ENCODE data around the gene PRR33.

PRR33 gene

DNA sequence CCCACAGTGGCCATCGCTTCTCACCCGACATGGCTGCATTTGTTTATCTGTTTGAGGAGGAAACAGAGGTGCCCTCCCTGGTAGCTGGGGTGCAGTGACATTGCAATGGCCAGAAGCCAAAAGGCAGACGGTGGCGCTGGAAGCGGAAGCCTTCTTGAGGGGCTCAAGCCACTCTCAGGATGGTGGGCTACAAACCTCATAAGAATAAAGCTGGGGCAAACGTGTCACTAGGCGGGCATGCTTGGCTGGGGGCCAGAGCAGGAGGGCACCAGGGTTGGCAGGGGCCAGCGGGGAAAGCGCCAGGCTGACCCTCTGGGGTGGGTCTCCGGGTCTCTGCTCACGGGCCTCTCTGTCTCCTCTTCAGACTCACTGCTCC is 40.4 kb upstream of the PRR33 start:
- Mint-ChIP-seq H3K4me3 (no peak overlapping the region), H3K27ac (no peak overlapping the region), H3K4me1 (ENCODE audit: low read depth) (peaks cover 2% of the 10 kb centered on the region), H3K27me3 (ENCODE audit: low read depth) (peaks cover 13% of the 10 kb centered on the region), H3K9me3 (no peaks in the 10 kb centered on the region), H3K36me3 (ENCODE audit: low read depth) (no peaks in the 10 kb centered on the region)
- no peak for DNase-seq (ENCODE audit: low spot score)

DNA sequence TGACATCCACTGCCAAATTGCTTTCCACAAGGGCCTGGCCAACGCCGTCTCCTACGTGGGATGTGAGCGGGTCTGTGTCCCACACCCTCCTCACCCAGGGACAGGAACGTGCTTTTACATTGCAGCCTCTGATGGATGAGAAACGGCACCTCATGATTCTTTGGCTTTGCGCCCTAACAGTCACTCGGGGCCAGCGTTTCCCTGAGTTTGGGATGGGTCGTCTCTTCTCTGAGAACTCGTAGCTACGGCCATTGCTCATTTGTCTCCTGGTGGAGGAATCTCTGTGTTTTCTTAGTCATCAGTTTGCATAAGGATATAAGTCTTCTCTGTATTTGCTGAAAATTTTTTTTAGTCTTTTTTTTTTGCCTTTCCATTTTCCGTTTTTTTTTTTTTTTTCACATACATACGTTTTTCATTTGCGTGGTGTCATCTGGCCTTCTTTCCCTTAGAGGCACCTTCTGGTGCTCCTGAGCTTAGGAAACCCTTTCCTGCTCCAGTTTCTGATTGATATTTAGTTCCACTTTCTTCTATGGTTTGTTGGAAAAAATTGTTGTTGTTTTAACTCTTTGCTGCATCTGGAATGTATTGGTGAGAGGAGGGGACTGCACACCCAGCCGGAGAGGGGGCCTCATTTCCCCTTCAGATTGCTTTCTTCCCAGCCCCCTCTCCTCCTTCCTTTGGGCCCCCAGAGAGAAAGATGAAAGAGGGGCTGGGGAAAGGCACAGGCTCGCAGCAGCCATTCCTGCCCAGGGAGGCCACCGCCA is 39.8 kb upstream of the PRR33 start:
- Mint-ChIP-seq H3K4me3 (no peak overlapping the region), H3K27ac (no peak overlapping the region), H3K27me3 (ENCODE audit: low read depth) (peaks cover 13% of the 10 kb centered on the region), H3K4me1 (ENCODE audit: low read depth) (peaks cover 2% of the 10 kb centered on the region), H3K36me3 (ENCODE audit: low read depth) (no peaks in the 10 kb centered on the region), H3K9me3 (no peaks in the 10 kb centered on the region)
- DNase-seq (ENCODE audit: low spot score), result no peak

DNA sequence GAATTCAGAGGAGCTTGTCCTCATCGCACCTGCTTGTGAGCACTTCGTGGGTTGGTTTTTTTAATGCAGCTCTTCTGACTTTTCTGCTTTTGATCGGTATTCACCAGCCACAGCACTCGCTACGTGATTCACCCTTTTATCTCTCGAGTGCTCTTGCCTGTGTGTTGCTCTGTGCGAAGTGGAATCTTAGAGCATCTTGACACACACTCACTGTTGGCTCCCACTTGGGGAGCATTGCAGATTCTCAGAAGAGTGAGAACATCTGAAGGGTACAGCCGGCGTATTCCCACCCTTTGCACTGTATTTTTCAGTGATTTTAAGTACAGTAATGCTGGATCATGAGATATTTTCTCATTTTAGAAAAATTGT is 38.8 kb upstream of the PRR33 start:
- no peaks in the 10 kb centered on the region for H3K36me3 Mint-ChIP-seq (ENCODE audit: low read depth)
- peak overlapping the region; percentile 36 for H3K27ac Mint-ChIP-seq
- no peak for DNase-seq (ENCODE audit: low spot score)
- H3K27me3 Mint-ChIP-seq (ENCODE audit: low read depth), result peaks cover 13% of the 10 kb centered on the region
- no peak overlapping the region for H3K4me3 Mint-ChIP-seq
- no peaks in the 10 kb centered on the region for H3K9me3 Mint-ChIP-seq
- H3K4me1 Mint-ChIP-seq (ENCODE audit: low read depth), result peaks cover 2% of the 10 kb centered on the region

DNA sequence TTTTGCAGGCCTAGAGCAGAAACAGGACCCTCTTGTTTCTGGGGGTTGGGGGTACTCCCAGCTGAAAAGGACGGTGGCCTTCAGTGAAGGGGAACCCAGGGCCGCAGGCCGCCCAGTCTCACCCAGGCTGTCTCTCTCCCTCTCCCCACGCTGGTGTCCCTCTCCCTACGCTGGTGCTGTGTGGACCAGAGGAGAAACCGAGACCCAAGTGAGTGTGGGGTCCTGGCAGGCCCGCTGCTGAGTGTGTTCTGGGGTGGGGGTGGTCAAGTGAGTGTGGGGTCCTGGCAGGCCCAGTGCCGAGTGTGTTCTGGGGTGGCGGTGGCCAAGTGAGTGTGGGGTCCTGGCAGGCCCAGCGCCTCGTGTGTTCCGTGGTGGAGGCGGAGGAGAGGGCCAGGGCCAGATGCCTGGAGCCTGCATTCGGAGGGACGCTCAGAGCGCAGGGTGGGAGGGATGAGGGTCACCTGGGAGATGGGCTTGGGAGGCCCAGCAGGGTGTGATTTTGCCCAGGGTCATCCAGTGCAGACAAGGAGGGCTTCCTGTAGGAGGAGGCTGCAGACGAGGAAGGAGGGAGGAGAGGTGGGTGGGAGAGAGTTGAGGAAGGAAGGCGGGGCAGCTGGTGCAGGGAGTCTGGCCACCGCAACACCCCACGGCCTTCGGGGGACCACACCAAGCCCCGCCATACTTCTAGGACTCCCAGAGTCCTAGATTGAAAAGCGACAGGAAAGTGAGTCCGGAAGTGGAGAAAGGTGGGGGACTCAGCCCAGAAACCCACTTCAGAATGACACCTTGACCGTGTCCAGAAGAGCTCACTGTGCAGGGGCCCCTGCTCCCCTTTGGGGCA is 38.1 kb upstream of the PRR33 start:
- Mint-ChIP-seq H3K36me3 (ENCODE audit: low read depth) (no peaks in the 10 kb centered on the region), H3K4me3 (no peak overlapping the region), H3K4me1 (ENCODE audit: low read depth) (peaks cover 2% of the 10 kb centered on the region), H3K27me3 (ENCODE audit: low read depth) (peaks cover 13% of the 10 kb centered on the region), H3K27ac (no peak overlapping the region), H3K9me3 (no peaks in the 10 kb centered on the region)
- DNase-seq (ENCODE audit: low spot score), result no peak

DNA sequence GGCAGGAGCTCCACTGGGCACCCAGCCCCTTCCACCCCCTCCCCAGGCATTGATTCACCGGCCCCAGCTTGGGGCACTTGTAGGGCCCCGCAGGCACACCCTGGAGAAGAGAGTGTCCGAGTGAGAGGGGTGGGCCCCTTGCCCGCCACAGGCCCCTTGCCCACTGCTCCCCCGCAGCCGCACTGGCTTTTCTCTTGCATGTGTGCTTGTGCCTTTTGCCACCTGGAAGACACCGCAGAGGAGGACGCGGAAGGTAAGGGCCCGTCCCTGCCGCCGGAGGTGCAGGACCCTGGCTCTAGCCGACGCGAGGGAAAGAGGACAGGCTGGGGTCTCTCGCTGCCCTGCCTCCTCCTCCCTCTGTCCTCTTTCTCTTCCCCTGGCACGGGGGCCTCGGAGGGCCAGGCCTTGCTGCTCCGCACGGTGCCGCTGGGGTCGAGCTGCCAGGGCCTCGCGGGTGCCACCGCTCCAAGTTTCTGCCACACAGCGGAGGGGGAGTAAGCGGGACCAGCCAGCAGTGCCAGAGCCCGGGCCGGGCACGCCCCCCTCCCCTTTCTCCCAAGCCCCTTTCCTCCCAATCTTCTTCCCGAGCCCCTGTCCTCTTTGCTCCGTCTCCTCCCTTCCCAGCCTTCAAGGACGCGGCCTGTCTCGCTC is 37.3 kb upstream of the PRR33 start:
- Mint-ChIP-seq H3K27me3 (ENCODE audit: low read depth) (peaks cover 13% of the 10 kb centered on the region), H3K4me1 (ENCODE audit: low read depth) (peaks cover 2% of the 10 kb centered on the region), H3K9me3 (no peaks in the 10 kb centered on the region), H3K27ac (no peak overlapping the region), H3K4me3 (no peak overlapping the region), H3K36me3 (ENCODE audit: low read depth) (no peaks in the 10 kb centered on the region)
- no peak for DNase-seq (ENCODE audit: low spot score)

DNA sequence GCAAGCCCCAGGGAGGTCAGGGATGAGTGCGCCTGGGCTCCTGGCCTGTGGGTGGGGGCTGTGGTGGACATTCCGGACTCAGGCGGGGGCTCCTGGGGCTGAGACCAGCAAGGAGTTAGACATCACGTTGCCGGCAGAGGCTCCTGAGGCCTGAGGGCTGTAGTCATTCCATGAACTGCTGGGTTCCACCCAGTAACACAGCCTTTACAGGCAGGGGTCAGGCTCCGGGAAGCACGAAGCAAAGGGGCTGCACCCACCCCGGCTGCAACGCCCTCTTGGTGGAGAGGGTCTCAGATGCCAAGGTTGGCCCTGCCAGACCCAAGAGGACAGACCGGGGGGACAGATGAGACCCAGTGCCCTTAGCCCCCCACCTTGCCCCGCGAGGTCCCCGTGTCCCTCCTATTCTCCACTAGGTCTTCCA is 36.8 kb upstream of the PRR33 start:
- Mint-ChIP-seq H3K27me3 (ENCODE audit: low read depth) (peaks cover 11% of the 10 kb centered on the region), H3K4me3 (no peak overlapping the region), H3K4me1 (ENCODE audit: low read depth) (peaks cover 2% of the 10 kb centered on the region), H3K9me3 (no peaks in the 10 kb centered on the region), H3K36me3 (ENCODE audit: low read depth) (no peaks in the 10 kb centered on the region), H3K27ac (no peak overlapping the region)
- no peak for DNase-seq (ENCODE audit: low spot score)

DNA sequence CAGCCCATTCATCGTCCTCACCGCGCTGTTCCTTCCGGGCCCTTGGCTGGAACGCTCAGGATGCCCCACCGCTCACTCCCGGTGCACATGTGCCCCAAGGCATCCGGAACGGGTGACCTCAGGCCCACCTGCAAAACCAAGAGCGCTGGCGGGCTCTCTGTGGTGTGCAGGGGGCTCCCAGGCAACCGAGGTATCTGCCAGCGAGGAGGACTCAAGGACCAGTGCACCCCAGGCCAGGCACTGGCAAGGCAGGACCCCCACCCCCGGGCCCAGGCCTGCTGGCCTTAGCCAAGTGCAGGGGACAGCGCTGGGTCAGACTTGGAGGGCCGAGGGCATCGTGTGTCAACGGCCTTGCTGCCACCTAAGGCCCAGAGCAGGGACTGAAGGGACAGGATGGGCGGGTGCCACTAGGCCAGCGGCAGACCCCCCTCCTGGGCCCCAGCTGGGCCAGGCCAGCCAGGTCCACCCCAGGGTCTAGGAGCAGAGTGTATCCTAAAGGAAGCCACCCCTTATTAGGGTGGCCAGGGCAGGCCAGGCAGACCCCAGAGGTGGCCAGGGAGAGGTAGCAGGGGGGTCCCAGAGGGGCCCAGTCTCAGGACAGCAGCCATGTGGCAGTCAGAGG is 36.3 kb upstream of the PRR33 start:
- no peaks in the 10 kb centered on the region for H3K36me3 Mint-ChIP-seq (ENCODE audit: low read depth)
- peaks cover 2% of the 10 kb centered on the region for H3K4me1 Mint-ChIP-seq (ENCODE audit: low read depth)
- H3K27me3 Mint-ChIP-seq (ENCODE audit: low read depth), result peaks cover 6% of the 10 kb centered on the region
- H3K27ac Mint-ChIP-seq, result no peak overlapping the region
- no peak for DNase-seq (ENCODE audit: low spot score)
- no peaks in the 10 kb centered on the region for H3K9me3 Mint-ChIP-seq
- H3K4me3 Mint-ChIP-seq, result no peak overlapping the region

DNA sequence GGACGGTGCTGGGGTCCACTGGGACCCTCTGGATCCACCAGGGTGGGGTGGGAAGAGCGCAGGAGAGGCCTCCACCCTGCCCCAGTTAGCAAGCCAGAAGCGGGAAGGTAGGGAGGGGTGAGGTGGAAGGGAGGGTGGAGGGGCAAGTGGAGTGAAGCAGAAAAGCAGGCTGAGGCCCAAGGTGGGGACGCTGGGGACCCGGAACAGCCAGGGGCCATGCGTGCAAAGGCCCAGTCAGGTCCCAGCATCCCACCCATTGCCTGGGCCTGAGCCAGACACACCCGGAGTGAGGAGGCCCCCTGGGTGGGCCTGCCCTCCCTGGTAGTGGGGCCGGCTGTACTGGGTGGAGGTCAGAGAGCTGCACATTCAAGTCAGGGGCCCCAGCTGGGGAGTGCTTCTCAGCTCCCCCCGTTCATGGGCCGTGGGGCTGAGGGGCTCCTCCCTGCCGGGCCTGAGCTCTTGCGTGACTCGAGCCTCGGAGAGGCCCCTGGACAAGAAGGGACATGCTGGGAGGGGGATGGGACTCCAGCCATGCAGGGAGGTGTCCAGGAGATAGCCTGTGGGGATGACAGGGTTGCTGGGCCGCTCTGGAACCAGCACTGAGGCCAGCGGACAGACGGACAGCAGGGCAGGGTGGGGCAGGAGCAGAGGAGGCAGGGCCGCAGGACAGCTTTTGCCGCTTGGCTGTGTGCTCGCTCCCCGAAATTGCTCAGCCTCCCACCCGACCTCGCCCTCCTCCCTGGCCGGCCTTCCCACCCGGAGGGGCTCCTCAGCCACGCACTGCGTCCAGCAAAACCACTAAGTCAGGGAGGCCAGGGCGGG is 35.5 kb upstream of the PRR33 start:
- H3K4me3 Mint-ChIP-seq, result no peak overlapping the region
- DNase-seq (ENCODE audit: low spot score), result no peak
- H3K27ac Mint-ChIP-seq, result no peak overlapping the region
- peaks cover 6% of the 10 kb centered on the region for H3K27me3 Mint-ChIP-seq (ENCODE audit: low read depth)
- H3K36me3 Mint-ChIP-seq (ENCODE audit: low read depth), result no peaks in the 10 kb centered on the region
- peaks cover 4% of the 10 kb centered on the region for H3K4me1 Mint-ChIP-seq (ENCODE audit: low read depth)
- H3K9me3 Mint-ChIP-seq, result no peaks in the 10 kb centered on the region

DNA sequence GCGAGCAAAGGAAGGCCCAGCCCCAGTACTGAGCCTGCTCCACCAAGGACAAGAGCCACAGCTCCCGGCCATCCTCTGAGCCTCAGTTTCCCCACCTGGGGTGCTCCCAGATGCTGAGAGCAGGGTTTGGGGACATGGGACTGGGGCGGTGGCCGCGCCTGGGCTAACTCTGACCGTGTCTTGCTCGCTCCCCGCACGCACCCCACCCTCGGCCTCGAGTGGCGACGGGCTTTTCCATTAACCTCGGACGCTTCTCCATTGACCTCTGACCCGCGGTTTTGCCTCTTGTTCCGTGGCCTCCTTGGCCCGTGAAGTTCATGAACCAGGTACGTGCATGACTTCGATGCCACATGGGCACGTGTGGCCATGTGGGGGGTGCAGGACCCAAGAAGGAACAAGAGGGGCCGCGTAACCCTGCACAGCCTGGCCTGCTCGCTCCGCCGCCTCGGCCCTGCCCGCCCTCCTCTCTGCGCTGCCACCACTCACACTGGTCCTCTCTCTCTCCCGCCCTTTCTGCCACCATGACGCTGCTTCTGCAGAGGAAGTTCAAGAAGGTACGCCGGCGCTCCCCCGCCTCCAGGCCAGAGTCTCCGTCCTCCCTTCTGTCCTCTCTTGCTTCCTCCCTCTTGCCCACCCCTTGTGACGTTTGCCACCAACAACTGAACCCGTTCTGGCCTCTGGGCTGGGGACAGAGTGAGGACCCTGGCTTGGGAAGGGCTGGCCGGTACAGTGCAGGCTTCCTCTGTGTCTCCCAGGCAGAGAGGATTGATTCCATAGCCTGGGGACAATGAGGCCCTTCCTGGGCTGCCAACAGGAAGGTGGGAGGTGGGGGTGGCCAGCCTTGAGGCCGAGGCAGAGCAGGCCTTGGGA is 34.7 kb upstream of the PRR33 start:
- Mint-ChIP-seq H3K36me3 (ENCODE audit: low read depth) (no peaks in the 10 kb centered on the region), H3K27me3 (ENCODE audit: low read depth) (peaks cover under 1% of the 10 kb centered on the region), H3K4me1 (ENCODE audit: low read depth) (peaks cover 4% of the 10 kb centered on the region), H3K27ac (no peak overlapping the region), H3K4me3 (no peak overlapping the region), H3K9me3 (no peaks in the 10 kb centered on the region)
- DNase-seq (ENCODE audit: low spot score), result no peak

DNA sequence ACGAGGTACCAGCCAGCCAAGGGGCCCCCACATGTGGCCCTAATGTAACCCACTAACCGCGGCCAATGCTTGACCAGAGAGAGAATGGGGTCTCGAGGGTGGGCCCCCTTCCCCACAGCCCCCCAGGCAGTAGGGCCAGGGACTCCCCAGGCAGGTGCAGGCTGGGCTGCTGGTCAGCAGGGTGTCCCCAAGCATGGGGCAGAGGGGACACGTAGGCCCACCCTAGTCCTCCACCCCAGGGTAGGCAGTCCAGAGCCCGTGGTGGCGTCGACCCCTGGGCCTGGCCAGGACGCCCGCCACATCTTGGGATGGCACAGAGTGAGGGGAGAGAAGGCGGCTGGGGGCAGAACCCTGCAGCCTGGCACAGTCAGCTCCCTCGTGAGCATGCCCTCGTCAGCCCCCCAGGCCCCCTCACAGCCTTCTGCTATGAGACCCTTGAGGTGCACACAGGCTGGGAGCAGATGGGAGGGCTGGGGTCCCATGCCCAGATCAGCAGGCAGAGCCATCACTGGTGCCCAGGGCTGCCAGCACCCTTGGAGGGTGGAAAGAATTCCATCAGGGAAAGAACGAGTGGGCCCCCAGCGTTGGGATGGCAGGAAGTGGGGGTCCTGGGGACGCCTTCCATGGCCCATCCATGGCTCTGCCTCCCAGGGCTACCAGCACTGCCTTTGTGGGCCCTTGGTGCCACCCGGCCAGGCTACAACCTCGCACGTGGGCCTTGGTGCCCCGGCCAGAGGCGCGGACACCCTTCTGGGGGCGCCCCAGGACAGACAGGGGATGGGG is 33.9 kb upstream of the PRR33 start:
- DNase-seq (ENCODE audit: low spot score), result no peak
- Mint-ChIP-seq H3K36me3 (ENCODE audit: low read depth) (no peaks in the 10 kb centered on the region), H3K4me3 (no peak overlapping the region), H3K9me3 (no peaks in the 10 kb centered on the region), H3K27me3 (ENCODE audit: low read depth) (no peaks in the 10 kb centered on the region), H3K27ac (no peak overlapping the region), H3K4me1 (ENCODE audit: low read depth) (peaks cover 4% of the 10 kb centered on the region)

DNA sequence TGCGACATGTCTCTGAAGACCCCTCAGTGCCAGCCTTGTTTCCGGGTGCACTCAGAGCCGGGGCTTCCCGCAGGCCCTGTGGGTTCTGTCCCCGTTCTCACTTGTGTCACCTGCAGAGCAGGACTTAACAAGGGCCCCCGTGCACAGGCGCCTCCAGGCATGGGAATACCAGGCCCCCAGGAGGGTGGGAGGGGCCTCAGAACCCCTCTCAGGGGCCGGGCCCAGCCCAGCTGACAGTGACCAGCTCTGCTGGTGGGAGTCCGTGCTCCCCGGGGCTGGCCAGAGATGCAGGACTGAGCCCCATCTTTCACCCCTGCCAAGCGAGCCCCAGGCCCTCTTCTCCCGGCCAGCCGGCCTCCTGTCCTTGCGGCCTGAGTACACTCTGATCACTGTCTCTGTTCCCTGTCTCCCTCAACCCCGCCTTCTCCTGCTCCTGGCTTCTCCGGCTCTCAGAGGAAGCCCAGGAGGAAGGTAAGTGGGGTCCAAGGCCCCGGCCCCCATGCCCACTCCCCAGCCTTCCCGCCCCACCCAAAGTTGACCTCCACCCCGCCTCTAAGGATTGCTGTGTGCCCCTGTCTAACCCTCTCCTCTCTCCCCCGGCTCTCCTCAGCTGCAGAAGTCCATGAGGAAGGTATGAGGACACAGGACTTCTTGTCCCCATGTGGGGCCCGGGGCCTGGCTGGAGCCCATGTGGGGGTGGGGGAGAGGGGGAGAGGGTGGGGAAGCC is 33.1 kb upstream of the PRR33 start:
- no peak for DNase-seq (ENCODE audit: low spot score)
- H3K27ac Mint-ChIP-seq, result no peak overlapping the region
- H3K4me1 Mint-ChIP-seq (ENCODE audit: low read depth), result peaks cover 3% of the 10 kb centered on the region
- no peaks in the 10 kb centered on the region for H3K9me3 Mint-ChIP-seq
- no peaks in the 10 kb centered on the region for H3K36me3 Mint-ChIP-seq (ENCODE audit: low read depth)
- no peak overlapping the region for H3K4me3 Mint-ChIP-seq
- no peaks in the 10 kb centered on the region for H3K27me3 Mint-ChIP-seq (ENCODE audit: low read depth)

DNA sequence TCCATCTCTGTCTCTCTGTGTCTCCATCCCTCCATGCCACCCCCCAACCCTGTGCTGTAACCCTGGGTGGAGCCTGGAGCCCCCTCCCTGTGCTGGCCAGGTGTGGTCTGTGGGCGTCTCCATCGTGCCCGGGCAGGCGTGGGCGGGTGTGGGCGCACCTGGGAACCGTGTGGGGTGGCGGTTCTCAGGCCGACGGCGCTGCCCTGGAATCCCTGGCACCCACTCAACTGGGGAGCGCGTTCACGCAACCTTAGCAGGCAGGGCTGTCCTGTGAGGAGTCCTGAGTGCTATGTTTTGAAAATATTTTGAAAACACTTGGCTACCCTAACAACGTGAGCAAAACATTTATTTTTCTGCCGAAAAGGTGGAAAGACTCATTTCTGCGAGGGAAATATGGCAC is 32.5 kb upstream of the PRR33 start:
- H3K4me3 Mint-ChIP-seq, result no peak overlapping the region
- no peaks in the 10 kb centered on the region for H3K27me3 Mint-ChIP-seq (ENCODE audit: low read depth)
- no peaks in the 10 kb centered on the region for H3K36me3 Mint-ChIP-seq (ENCODE audit: low read depth)
- no peaks in the 10 kb centered on the region for H3K9me3 Mint-ChIP-seq
- peaks cover 3% of the 10 kb centered on the region for H3K4me1 Mint-ChIP-seq (ENCODE audit: low read depth)
- DNase-seq (ENCODE audit: low spot score), result no peak
- no peak overlapping the region for H3K27ac Mint-ChIP-seq
